GM19452 (cell line): ENCODE data around the gene RAB20.
"Not testable (repeated sequence)": the region's sequence is repeated elsewhere in the genome, so short reads cannot be mapped to it uniquely, and the experiment has no call there.

Experiments used
- ATAC-seq: cut with Tn5 transposase; IDR thresholded peaks from one replicate; pipeline ENCODE4 v1.9.1; 2021; ENCODE audit not compliant: unreplicated experiment

Gene RAB20, protein sequence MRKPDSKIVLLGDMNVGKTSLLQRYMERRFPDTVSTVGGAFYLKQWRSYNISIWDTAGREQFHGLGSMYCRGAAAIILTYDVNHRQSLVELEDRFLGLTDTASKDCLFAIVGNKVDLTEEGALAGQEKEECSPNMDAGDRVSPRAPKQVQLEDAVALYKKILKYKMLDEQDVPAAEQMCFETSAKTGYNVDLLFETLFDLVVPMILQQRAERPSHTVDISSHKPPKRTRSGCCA

DNA sequence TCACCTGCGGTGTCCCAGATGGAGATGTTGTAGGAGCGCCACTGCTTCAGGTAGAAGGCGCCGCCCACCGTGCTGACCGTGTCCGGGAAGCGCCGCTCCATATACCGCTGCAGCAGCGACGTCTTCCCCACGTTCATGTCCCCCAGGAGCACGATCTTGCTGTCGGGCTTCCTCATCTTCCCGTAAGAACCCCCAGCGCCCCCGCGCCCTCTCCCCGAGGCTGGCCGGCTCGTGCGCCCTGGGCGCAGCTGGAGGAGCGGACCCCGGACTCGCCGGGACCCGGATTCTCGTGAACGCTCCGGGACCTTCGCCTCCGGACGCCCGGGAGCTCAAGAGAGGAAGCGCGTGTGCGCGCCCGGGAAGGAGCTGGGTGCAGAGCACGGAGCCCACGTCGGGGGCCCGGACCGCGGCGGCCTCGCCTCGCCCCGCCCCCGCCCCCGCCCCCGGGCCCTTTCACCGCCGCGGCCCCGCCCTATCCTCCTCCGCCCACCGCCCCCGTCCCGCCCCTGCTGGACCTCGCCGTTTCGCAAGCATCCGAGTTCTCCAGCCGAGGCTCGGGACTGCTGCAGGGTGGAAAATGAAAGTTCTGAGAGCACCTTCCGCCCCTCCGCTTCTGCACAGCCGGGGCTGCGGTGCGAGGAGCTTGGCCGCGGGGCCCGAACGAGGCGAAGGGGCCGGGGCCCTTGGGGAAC is at the start of gene RAB20:
TSS of gene RAB20 (minus strand) at position 379 of the 692 bp plus-strand sequence. CDS start at position 176, 203 bp downstream.
- ATAC-seq = peak; percentile 77

DNA sequence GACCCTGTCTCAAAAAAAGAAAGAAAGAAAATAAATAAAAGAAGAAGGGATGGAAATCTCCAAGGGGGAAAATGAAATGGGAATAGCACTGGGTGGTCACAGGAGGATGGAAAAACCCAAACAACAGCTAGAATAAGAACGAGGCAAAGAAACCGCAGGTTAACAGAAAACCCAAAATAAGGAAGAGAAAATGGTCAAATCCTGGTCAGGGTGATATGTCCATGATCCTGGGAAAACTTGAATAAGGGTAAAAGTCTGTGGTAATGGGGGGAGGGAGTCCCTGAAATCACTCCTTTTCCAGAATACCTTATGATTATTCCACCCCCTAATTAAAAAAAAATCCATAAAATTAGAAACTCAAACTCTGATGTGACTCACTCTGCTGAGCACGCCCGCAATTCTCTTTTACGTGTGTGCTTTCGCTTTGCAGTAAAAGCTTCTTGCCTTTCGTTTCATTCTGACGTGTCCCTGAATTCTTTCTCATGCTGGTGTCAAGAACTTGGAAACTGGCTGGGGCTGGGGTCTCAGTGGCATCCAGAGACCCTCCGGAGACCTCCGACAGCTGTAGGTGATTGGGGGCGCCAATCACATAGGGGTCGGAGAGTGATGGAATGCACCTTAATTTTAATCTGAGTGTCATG is 49.6 kb upstream of the RAB20 start:
- ATAC-seq = peak; percentile 54

DNA sequence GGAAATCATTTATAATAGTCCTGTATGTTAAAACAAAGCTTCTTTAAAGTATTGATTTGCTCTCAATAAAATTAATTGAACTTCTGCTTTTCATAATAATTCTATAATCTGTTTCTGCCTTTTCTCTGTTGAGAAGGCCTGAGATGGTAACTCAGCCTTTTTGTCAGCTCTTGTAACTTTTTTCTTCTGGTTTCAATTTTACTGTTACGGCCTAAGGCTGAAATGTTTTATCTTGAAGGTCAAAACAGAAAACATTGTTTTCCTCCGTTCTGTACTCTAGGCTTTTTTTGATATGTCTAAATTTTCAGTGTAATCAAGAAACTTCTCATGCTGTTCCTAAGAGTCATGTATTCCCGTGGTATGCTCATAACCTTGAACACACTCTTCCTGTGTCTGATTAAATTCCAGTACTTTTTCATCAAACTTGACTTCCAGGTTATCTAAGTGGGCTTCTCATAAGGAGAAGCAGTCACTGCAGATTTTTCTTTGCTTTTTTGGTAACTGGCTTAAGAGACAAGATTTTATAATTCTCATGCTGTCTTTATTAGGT is 46.2 kb upstream of the RAB20 start:
- ATAC-seq = no peak

DNA sequence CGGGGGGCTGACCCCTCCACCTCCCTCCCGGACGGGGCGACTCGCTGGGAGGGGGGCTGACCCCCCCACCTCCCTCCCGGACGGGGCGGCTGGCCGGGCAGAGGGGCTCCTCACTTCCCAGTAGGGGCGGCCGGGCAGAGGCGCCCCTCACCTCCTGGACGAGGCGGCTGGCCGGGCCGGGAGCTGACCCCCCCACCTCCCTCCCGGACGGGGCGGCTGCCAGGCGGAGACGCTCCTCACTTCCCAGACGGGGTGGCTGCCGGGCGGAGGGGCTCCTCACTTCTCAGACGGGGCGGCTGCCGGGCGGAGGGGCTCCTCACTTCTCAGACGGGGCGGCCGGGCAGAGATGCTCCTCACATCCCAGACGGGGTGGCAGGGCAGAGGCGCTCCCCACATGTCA is 44.8 kb upstream of the RAB20 start:
- ATAC-seq = not testable (repeated sequence)

DNA sequence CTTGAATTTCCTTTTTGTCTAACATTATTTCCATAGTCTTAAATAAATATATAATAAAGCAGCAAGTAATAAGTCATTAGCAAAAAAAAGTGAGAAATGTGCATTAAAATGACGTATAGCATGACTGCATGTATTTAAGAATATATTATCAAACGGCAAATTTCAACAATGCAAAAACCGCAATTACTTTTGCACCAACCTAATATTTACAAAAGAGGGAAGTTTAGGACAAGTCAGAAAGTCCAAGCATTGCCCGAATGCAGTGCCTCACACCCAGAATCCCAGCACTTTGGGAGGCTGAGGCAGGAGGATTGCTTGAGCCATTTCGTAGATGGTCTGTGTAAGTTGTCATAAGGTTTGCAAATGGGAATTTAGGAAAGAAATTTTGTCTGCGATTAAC is 43.6 kb upstream of the RAB20 start:
- ATAC-seq = no peak

DNA sequence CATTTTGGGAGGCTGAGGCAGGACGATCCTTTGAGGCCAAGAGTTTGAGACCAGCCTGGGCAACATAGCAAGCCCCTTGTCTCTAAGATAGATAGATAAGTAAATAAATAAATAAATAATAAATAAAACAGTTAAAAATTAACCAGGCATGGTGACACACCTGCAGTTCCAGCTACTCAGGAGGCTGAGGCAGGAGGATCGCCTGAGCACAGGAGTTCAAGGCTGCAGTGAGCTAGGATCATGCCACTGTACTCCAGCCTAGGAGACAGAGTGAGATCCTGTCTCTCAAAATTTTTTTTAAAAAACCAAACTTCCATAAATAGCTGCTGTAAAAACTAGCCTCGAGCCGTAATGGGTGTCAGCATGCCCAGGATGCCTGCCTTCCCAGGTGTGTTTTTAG is 39.5 kb upstream of the RAB20 start:
- no peak for ATAC-seq

DNA sequence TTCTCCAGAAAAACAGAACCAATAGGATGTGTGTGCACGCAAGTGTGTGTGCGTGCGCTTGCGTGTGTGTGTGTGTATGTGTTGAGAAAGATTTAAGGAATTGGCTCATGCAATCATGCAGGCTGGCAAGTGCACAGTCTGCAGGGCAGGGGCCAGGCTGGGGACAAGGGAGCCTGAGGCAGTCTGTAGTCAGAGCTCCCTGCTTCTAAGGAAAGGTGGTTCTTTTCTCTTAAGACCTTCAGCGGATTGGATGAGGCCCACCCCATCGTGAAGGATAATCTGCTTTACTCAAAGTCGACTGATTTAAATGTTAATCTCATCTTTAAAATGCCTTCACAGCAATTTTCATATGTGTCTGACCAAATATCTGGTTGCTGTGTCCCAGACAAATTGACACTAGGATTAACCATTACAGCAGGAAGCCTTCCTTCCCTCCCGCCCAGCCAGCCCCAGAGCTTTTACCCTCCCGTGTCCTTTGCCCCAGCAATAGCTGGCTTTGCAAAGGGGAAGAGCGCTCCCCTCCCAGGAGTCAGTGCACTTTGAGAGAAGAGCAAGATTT is 38.8 kb upstream of the RAB20 start:
- no peak for ATAC-seq

DNA sequence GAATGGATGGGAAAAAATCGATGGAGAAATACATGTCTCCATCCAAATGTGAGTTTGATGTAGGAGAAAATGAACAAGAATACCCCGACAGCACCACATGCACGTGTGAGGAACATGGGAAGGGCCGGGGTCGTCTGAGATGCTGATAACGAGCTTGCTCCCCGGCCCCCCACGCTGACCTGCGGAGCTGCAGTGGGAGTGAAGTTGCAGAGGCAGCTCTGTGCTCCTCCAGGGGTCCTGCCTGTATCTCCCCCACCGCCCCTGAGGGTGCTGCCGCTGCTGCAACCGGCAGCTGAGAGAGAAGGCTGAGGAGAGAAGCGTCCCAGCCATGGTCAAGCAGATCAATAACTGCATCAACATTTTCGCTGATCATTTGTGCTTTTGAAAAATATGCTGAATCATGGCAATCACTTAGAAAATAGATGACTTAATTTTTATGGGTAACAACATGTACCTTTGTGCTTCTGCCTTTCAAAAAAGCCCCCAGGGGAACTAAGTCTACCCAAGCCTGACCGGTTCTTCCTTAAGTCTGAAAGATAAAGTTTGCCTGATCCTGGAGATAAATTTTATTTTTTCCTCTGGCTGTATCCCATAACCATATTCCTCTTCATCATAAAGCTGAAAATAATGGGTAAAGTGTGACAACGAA is 35.6 kb upstream of the RAB20 start:
- no peak for ATAC-seq

DNA sequence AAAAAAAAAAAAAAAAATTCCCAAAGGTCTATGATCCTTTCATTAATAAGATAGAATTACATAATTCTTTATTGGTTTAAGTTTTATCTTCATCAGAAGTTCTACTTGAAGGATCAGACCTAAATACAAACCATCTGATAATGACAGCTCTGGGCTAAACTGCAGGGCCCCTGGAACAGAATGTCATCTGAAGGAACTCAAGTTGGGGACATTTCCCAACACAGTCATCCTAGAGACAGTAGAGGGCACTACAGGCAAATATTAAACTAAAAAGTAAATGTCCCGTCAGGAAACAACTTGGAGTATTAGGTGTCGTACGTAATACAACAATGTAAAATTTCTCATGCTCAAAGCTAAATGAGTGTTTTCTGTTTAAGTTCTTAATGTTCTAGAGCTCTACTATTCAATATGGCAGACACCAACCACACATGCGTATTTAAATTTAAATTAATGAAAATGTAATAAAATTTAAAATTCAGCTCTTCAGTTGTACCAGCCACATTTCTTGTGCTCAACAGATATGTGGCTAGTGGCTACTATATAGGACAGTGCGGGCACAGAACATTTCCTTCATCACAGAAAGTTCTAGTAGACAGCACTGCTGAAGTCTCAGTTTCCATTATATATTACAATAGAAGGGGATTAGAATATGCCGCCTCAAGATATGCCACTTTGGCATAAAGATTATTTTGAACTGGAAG is 32.1 kb upstream of the RAB20 start:
- ATAC-seq = peak; percentile 77

DNA sequence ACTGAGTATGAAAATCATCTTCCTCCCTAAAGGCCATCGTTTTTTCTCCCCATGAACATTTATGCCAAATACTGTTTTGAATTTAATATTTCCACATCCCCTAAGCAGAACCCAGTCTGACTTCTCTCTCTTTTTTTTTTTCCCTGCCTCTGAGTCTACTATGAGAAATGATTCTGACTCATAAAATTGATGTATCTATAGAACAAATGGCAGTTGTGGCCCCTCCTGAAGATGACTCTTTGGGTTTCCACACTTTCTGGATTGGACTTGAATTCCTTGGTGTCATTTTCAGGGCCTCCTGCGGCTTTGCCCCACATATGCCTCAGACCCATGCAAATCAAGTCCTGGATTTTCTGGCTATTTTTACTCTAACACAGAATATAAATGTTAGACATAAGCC is 31.1 kb upstream of the RAB20 start:
- ATAC-seq = no peak

DNA sequence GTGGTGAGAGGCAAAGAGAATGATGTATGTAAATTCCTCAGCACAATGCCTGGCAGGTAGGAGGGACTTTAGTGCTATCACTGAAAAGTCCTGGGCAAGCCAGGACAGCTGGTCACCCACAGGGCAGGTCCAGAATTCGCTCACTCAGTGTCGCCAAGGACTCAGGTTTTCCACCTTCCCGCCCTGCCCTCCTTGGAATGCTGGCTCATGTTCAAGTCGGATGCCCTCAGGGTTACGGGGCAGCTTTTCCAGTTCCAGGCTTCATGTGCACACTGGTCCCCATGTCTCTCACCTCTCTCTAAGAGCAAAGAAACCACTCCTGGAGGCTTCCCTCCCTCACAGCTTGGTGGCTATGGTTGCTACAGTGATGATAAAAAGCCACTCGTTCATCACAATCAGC is 29.1 kb upstream of the RAB20 start:
- no peak for ATAC-seq

DNA sequence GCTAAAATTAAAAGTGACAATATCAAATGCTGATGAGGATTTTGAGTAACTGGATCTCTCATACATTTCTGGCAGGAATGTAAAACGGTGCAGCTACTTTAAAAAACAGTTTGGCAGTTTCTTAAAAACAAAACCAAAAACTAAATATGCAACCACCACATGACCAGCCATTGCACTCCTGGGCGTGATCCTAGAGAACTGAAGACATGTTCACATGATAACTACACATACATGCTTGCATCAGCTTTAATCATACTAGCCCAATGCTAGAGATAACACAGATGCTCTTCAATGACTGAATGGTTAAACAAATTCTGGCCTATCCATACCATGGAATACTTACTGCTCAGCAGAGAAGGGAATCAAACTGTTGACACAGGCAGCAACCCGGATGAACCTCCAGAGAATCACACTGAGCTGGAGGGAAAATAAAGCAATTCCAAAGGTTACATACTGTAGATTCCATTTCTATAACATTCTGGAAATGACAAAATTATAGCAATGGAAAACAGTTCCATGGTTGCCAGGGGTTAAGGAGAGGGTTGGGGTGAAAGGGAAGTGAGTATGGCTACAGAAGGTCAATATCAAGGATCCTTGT is 28.4 kb upstream of the RAB20 start:
- ATAC-seq = no peak

DNA sequence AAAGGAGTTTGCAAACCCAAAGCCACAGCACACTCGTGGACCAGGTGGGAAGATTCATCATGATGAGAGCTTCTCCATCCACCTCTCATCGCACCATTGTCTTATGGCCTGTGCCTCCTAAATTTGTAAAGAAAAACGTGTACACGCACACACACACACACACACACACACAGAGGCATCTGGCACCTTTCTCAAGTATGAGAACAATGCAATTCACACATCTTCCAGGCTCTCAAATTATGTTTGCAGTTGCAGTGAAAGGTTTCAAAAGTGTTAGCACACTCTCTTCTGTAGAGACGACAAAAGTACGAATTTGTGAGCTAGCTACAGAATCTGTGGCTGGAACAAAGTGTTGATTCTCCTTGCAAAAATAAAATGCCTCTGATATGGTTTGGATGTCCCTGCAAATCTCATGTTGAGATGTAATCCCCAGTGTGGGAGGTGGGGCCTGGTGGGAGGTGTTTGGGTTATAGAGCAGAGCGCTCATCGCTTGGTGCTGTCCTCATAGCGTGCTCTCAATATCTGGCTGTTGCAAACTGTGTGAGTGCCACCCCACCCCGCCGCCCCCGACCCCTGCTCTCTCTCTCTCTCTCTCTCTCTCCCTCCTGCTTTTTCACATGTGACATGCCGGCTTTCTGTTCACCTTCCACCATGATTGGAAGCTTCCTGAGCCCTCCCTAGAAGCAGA is 21.8 kb upstream of the RAB20 start:
- ATAC-seq = no peak

DNA sequence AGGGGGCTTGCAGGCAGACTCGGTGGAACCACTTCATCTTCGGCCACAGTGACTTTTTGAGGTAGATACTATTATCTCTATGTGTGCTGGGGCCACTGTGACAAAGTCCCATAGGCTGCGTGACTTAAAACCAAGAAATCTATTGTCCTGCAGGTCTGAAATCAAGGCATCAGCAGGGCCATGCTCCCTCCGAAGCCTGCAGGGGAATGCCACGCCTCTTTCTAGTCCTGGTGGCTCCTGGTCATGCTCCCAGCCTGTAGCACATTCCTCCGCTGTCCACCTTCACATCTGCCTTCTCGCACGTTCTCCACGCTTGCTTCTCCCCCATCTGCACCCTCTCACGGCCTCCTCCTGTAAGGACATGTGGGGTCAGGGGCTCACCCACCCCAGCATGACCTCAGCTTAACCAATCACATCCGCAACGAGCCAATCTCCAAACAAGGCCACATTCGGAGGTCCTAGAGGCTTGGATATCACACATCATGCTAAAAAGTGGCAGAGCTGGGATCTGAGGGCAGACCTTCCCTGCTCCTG is 21.0 kb upstream of the RAB20 start:
- ATAC-seq = no peak

DNA sequence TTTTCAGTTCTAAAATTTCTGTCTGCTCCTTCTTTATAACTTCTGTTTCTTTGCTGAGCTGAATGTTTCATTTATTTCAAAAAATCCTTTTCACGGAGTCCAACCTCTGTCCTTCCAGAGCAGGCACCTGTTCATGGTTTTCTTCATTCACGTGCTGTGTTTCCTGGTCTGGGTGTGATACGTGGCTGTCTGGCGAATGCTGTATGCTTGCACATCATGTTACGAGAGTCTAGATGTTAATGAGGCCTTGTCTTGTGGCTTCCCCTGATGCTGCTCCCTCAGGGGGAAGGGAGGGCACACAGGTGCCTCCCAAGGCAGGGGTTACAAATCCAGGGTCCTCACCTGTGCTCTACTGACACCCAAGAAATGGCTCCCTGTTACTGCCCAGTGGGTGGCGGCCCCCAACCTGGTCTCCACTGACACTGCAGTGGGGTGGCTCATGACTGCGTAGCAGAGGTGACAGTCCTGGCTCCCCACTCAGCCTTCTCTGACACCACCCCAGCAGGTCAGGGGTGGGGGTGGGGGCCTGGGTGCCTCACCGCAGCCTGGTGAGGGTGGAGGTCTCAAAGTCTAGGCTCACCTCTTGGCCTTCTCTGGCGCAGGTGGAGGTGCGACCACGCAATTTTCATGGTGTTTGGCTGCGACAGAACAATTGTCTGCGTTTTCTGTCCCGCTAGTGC is 20.1 kb upstream of the RAB20 start:
- ATAC-seq = no peak

DNA sequence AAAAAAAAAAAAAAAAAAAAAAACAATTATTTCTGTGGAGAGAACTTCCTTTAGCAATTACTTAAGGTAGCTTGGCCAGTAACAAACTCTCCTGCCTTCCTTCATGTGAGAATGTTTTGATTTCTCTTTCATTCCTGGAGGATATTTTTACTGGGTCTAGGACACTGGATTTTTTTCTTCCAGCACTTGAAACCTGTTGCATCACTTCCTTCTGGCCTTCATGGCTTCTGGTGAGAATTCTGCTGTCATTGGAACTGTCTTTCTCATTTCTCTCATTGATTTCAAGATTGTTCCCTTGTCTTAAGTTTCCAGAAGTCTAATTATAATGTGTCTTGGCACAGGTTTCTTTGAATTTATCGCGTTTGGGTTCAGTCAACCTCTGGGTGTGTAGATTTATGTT is 19.3 kb upstream of the RAB20 start:
- ATAC-seq = no peak

DNA sequence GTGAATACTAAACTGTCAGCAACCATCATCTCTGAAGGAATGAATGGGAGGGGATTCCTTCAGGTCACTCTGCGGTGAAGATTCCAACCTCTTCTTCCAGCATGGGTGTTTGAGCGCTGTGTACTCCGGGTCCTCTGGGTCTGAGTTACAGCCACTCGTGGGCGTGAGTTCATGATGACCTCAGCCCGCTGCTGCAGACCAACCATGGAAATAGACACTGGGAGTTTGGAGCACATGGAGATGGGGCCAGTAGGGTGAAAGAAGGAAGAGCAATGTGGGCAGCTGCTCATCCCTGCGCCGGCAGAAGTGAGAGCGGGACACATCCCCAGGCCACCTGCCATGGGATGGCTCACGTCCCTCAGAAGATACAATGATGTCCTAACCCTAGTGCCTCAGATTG is 16.8 kb upstream of the RAB20 start:
- ATAC-seq = no peak

DNA sequence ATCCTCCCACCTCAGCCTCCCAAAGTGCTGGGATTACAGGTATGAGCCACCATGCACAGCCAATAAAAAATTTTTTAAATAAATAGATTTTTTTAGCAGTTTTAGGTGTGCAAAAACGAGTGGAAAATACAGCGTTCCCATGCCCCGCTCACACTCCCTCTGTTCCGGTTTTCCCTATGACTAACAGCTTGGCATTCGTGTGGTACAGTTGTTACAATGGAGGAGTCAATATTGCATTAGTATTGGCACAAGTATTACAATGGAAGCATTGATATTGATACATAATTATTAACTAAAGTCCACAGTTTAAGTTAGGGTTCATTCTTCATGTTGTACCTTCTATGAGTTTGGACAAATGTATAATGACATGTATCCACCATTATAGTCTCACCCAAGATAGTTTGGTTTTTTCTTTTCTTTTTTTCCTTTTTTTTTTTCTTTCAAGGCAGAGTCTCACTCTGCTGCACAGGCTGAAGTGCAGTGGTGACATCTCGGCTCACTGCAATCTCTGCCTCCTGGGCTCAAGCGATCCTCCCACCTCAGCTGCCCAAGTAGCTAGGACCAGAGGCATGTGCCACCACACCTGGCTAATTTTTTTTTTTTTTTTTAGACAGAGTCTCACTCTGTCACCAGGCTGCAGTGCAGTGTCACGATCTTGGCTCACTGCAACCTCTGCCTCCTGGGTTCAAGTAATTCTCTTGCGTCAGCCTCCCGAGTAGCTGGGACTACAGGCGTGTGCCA is 15.4 kb upstream of the RAB20 start:
- no peak for ATAC-seq
